Measurements from ENCODE around the gene COX6A1. TPM values are rescaled to one million over a fixed set of nuclear protein-coding genes. Genes with fewer than 3 reads are reported as not detected.
"Not testable (repeated sequence)": the region's sequence is repeated elsewhere in the genome, so short reads cannot be mapped to it uniquely, and the experiment has no call there.

Gene COX6A1
- polyA plus RNA-seq, 1 experiment = 414 TPM

GRCh38 chr12:120485961-120486881, 48.3 kb downstream of the COX6A1 start:
- Histone ChIP-seq H3K27me3 (ENCODE audit: control insufficient read depth, insufficient read depth, low read length) (no peaks in the 10 kb centered on the region), H3K27ac (ENCODE audit: low read depth, low read length) (no peak overlapping the region), H3K4me3 (ENCODE audit: low read depth, low read length) (no peak overlapping the region), H3K9me3 (ENCODE audit: control insufficient read depth, insufficient read depth, low read length) (no peaks in the 10 kb centered on the region)
- ChIA-PET CTCF (interaction anchor here (0.5 kb wide), 1 partner anchor 10 kb away, joined by 4 read pairs; the partner anchor contains the start of gene DYNLL1), POLR2A (interaction anchor here (1.0 kb wide), 1 partner anchor 10 kb away, joined by 7 read pairs; no protein-coding TSS in a partner anchor)
- TF ChIP-seq, protein P1, sequence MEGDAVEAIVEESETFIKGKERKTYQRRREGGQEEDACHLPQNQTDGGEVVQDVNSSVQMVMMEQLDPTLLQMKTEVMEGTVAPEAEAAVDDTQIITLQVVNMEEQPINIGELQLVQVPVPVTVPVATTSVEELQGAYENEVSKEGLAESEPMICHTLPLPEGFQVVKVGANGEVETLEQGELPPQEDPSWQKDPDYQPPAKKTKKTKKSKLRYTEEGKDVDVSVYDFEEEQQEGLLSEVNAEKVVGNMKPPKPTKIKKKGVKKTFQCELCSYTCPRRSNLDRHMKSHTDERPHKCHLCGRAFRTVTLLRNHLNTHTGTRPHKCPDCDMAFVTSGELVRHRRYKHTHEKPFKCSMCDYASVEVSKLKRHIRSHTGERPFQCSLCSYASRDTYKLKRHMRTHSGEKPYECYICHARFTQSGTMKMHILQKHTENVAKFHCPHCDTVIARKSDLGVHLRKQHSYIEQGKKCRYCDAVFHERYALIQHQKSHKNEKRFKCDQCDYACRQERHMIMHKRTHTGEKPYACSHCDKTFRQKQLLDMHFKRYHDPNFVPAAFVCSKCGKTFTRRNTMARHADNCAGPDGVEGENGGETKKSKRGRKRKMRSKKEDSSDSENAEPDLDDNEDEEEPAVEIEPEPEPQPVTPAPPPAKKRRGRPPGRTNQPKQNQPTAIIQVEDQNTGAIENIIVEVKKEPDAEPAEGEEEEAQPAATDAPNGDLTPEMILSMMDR (IDR thresholded peaks at IDR 0.05; ENCODE audit: low read depth, low read length) = no peak
- no peak for DNase-seq (ENCODE audit: low read depth, low spot score)

- H3K9me3 ChIP-seq (ENCODE audit: control insufficient read depth, insufficient read depth, low read length); DNase-seq (ENCODE audit: low read depth, low spot score); POLR2A ChIA-PET; H3K27ac ChIP-seq (ENCODE audit: low read depth, low read length); H3K4me3 ChIP-seq (ENCODE audit: low read depth, low read length); H3K27me3 ChIP-seq (ENCODE audit: control insufficient read depth, insufficient read depth, low read length): not testable (repeated sequence)
- CTCF ChIA-PET = interaction anchor here (1.3 kb wide), 1 partner anchor 19 kb away, joined by 4 read pairs; no protein-coding TSS in a partner anchor
These were observed 49.6 kb downstream of the COX6A1 start for GRCh38 chr12:120487552-120487951.

GRCh38 chr12:120488057-120488640, 50.2 kb downstream of the COX6A1 start:
- no peaks in the 10 kb centered on the region for H3K27me3 ChIP-seq (ENCODE audit: control insufficient read depth, insufficient read depth, low read length)
- TF ChIP-seq, protein P1 (IDR thresholded peaks at IDR 0.05; ENCODE audit: low read depth, low read length) = no peak
- no peak overlapping the region for H3K4me3 ChIP-seq (ENCODE audit: low read depth, low read length)
- no peak overlapping the region for H3K27ac ChIP-seq (ENCODE audit: low read depth, low read length)
- no peaks in the 10 kb centered on the region for H3K9me3 ChIP-seq (ENCODE audit: control insufficient read depth, insufficient read depth, low read length)
- POLR2A ChIA-PET = no interaction called here
- CTCF ChIA-PET = interaction anchor here (1.3 to 1.5 kb wide), 2 partner anchors 18 to 19 kb away, joined by 4 to 5 read pairs; no protein-coding TSS in a partner anchor
- DNase-seq (ENCODE audit: low read depth, low spot score) = no peak

DNA sequence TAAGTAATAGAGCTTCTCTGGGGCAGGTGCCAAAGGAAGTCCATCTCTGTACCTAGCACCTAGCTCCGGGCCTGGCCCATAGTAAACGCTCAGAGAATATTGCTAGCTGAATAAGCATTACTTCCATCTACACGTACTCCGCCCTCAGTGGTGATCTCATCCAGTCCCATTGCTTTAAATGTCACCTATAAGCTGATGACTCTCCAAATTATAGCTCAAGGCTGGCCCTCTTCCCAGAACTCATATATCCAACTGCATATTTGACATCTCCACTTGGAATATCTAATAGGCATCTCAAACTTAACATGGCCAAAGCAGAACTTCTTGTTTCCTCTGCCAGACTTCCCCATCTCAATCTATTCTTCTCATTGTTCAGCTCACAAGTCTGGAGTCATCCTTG, 51.1 kb downstream of the COX6A1 start:
- no peaks in the 10 kb centered on the region for H3K27me3 ChIP-seq (ENCODE audit: control insufficient read depth, insufficient read depth, low read length)
- ChIA-PET POLR2A (no interaction called here), CTCF (interaction anchor here (1.3 to 1.5 kb wide), 2 partner anchors 19 to 20 kb away, joined by 4 to 5 read pairs; no protein-coding TSS in a partner anchor)
- DNase-seq (ENCODE audit: low read depth, low spot score) = no peak
- no peak overlapping the region for H3K4me3 ChIP-seq (ENCODE audit: low read depth, low read length)
- H3K9me3 ChIP-seq (ENCODE audit: control insufficient read depth, insufficient read depth, low read length) = no peaks in the 10 kb centered on the region
- TF ChIP-seq, protein P1 (IDR thresholded peaks at IDR 0.05; ENCODE audit: low read depth, low read length) = no peak
- H3K27ac ChIP-seq (ENCODE audit: low read depth, low read length) = no peak overlapping the region

GRCh38 chr12:120490325-120490724, 52.4 kb downstream of the COX6A1 start:
- CTCF ChIA-PET = no interaction called here
- DNase-seq (ENCODE audit: low read depth, low spot score) = no peak
- Histone ChIP-seq H3K4me3 (ENCODE audit: low read depth, low read length) (no peak overlapping the region), H3K27me3 (ENCODE audit: control insufficient read depth, insufficient read depth, low read length) (no peaks in the 10 kb centered on the region), H3K9me3 (ENCODE audit: control insufficient read depth, insufficient read depth, low read length) (no peaks in the 10 kb centered on the region), H3K27ac (ENCODE audit: low read depth, low read length) (no peak overlapping the region)
- TF ChIP-seq, protein P1 (IDR thresholded peaks at IDR 0.05; ENCODE audit: low read depth, low read length) = no peak
- POLR2A ChIA-PET = no interaction called here

Other genes with a start within 250 kb of the COX6A1 start
- gene GCN1, start 243.4 kb upstream of the COX6A1 start, polyA plus RNA-seq (2011; rRNA removed) = 44.5 and 50.4 TPM in 2 replicates
- gene RPLP0, start 237.0 kb upstream of the COX6A1 start, polyA plus RNA-seq (2011; rRNA removed) = 4,854 and 5,695 TPM in 2 replicates
- gene PXN, start 172.4 kb upstream of the COX6A1 start, polyA plus RNA-seq (2011; rRNA removed) = 35.0 and 48.1 TPM in 2 replicates
- gene RNU4-2, start 146.2 kb upstream of the COX6A1 start, polyA plus RNA-seq (2011; rRNA removed) = under 0.01 TPM in 2 replicates
- gene RNU4-1, start 144.9 kb upstream of the COX6A1 start, polyA plus RNA-seq (2011; rRNA removed) = under 0.01 TPM in 1 of 2 replicates, not detected in the other
- gene SIRT4, start 135.8 kb upstream of the COX6A1 start, polyA plus RNA-seq (2011; rRNA removed) = 1.4 and 1.9 TPM in 2 replicates
- gene PLA2G1B, start 110.3 kb upstream of the COX6A1 start, polyA plus RNA-seq (2011; rRNA removed) = 0.20 and 0.41 TPM in 2 replicates
- not detected in 2 replicates for gene MSI1, start 68.9 kb upstream of the COX6A1 start, polyA plus RNA-seq (2011; rRNA removed)
- gene TRIAP1, start 8.3 kb downstream of the COX6A1 start, polyA plus RNA-seq (2011; rRNA removed) = 56.2 and 70.7 TPM in 2 replicates
- 20.6 and 25.9 TPM in 2 replicates for gene GATC, start 8.3 kb downstream of the COX6A1 start, polyA plus RNA-seq (2011; rRNA removed)
- 127 and 154 TPM in 2 replicates for gene SRSF9, start 31.6 kb downstream of the COX6A1 start, polyA plus RNA-seq (2011; rRNA removed)
- 649 and 720 TPM in 2 replicates for gene DYNLL1, start 58.0 kb downstream of the COX6A1 start, polyA plus RNA-seq (2011; rRNA removed)
- 36.2 and 47.1 TPM in 2 replicates for gene COQ5, start 91.0 kb downstream of the COX6A1 start, polyA plus RNA-seq (2011; rRNA removed)
- 101 and 105 TPM in 2 replicates for gene RNF10, start 96.2 kb downstream of the COX6A1 start, polyA plus RNA-seq (2011; rRNA removed)
- 49.8 and 54.0 TPM in 2 replicates for gene POP5, start 143.3 kb downstream of the COX6A1 start, polyA plus RNA-seq (2011; rRNA removed)
- 0.09 and 0.27 TPM in 2 replicates for gene CABP1, start 202.5 kb downstream of the COX6A1 start, polyA plus RNA-seq (2011; rRNA removed)
- gene MLEC, start 249.0 kb downstream of the COX6A1 start, polyA plus RNA-seq (2011; rRNA removed) = 76.7 and 84.2 TPM in 2 replicates